Ectodermal cell (in vitro differentiated cells): ENCODE measurements around the gene OTUB1.

Source experiments
- H3K27ac ChIP-seq: 2 replicates; pipeline ENCODE4 v1.7.0; 2013; ENCODE audit warnings: mild to moderate bottlenecking, low read depth, low read length; ENCODE audit not compliant: insufficient read depth, poor library complexity, severe bottlenecking
- H3K27me3 ChIP-seq: 2 replicates; pipeline ENCODE4 v1.7.0; 2013; ENCODE audit warnings: mild to moderate bottlenecking, low read length; ENCODE audit not compliant: insufficient read depth, control insufficient read depth, poor library complexity, severe bottlenecking
- H3K36me3 ChIP-seq: one replicate; pipeline ENCODE4 v1.7.0; 2013; ENCODE audit warnings: low read length; ENCODE audit not compliant: control insufficient read depth, insufficient read depth
- H3K4me1 ChIP-seq: one replicate; pipeline ENCODE4 v1.7.0; 2013; ENCODE audit warnings: low read length; ENCODE audit not compliant: control insufficient read depth, insufficient read depth
- H3K4me3 ChIP-seq: 2 replicates; pipeline ENCODE4 v1.7.0; 2013; ENCODE audit warnings: low read depth, low read length, control low read depth; ENCODE audit not compliant: insufficient read depth
- H3K9me3 ChIP-seq: 2 replicates; pipeline ENCODE4 v1.7.0; 2013; ENCODE audit warnings: mild to moderate bottlenecking, low read length, moderate library complexity; ENCODE audit not compliant: control insufficient read depth
- WGBS, 2 experiments: methylation state at CpG; one replicate each; pipeline ENCODE4 v1.1.7; 2013; ENCODE audit warnings: missing lambda C conversion rate in 2 of 2; 5-methylcytosine and 5-hydroxymethylcytosine counted together

The OTUB1 gene

DNA sequence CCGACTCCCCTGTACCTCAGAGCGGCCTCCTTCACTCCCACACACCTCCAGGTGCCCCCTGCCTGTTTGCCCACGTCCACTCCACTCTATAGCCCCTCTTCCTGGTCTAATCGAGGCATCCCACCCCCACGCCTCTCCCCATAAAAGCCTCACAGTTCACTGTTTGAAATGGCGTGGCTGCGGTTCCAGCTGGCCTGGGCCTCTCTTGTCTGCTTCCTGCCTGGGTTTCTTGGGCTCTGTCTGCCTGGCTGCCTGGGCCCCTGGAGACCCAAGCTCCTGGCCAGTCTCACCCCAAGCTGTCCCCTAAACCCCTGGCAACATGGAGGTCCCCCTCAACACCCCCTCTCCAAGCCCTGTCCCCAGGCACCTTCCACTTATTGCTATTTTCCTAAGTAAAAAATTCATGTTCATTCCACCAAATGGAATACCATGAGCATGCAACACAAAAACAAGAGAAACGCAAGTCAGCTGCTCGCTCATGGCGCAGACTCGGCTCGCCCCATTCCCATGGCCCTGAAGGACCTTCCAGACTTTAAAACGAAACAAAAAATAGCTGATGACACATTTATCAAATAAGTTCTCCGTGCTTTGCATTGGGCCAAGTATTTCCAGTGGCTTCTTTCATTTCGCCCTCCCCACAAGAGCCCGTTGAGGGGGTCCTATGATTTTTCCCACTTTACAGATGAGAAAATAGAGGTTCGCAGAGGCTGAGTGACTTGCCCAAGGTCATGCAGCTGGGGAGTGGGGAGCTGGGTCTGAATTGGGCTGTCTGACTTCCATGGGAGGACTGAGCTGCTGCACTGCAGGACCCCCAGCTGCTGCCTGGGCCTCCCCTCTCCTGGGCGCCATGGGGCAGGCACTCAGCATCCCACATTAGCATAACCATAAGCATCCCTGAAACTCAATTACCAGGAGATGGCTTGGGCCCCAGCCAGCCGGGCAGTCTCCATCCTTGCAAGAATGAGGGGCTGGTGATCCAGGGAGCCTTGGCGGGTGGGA, 37.8 kb downstream of the OTUB1 start:
- Histone ChIP-seq H3K4me1 (peaks cover 39% of the 10 kb centered on the region), H3K4me3 (no peak overlapping the region), H3K27ac (no peak overlapping the region), H3K27me3 (peaks cover 3% of the 10 kb centered on the region), H3K36me3 (no peaks in the 10 kb centered on the region), H3K9me3 (no peaks in the 10 kb centered on the region)
- 77 to 78% methylated on average over 20 of the region's 20 CpGs for WGBS, 2 experiments

DNA sequence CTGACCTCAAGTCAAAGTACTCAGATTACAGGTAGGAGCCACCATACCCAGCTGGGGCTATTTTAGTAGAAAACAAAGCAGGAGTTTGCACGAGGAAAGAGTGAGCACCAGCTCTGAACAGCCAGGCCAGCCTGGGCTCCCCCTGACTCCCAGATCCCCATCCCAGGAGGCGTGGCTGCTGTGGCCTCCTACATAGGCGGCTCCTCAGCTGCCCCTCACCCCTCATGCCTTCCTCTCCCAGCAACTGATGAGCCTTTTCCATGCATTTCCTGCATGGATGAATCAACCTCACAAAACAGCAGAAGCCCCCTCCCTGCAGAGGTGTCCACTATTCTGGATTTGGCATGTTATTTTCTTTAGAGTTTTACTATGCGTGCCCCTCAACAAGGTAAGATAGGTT, 39.0 kb downstream of the OTUB1 start:
- peaks cover 5% of the 10 kb centered on the region for H3K27me3 ChIP-seq
- H3K27ac ChIP-seq, result no peak overlapping the region
- H3K4me3 ChIP-seq, result no peak overlapping the region
- no peaks in the 10 kb centered on the region for H3K36me3 ChIP-seq
- WGBS, 2 experiments, result 32 to 36% methylated on average over 4 of the region's 4 CpGs
- peaks cover 50% of the 10 kb centered on the region for H3K4me1 ChIP-seq
- H3K9me3 ChIP-seq, result no peaks in the 10 kb centered on the region

DNA sequence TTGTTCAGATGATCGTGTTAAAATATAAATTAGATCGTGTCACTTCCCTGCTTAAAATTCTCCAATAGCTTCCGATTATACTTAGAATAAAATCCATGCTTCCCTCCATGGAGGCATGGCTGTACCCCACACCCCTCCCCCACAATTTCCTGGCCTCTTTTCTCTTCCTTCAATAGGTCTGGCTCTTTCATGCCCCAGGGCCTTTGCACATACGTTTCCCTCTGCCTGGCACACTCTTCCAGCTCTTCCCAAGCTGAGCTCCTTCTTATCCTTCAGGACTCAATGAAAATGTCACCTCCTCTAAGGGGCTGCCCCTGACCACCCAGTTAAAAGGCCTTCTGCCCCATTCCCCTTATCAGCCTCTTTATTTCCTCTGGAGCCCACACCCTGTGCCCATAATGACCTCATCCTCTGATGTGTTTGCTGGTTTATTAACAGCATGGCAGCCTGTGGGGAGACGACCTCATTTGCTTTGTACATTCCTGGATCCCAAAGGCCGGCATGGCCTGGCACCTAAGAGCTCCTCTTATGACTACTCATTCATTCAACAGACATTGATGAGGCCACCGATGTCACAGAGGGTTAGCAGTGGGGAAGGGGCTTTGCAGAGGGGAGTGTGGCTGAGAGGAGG, 40.5 kb downstream of the OTUB1 start:
- H3K4me1 ChIP-seq, result peaks cover 42% of the 10 kb centered on the region
- no peak overlapping the region for H3K4me3 ChIP-seq
- H3K27ac ChIP-seq, result no peak overlapping the region
- H3K9me3 ChIP-seq, result no peaks in the 10 kb centered on the region
- H3K27me3 ChIP-seq, result peaks cover 13% of the 10 kb centered on the region
- 90 to 94% methylated on average over 7 of the region's 7 CpGs for WGBS, 2 experiments
- H3K36me3 ChIP-seq, result no peaks in the 10 kb centered on the region

DNA sequence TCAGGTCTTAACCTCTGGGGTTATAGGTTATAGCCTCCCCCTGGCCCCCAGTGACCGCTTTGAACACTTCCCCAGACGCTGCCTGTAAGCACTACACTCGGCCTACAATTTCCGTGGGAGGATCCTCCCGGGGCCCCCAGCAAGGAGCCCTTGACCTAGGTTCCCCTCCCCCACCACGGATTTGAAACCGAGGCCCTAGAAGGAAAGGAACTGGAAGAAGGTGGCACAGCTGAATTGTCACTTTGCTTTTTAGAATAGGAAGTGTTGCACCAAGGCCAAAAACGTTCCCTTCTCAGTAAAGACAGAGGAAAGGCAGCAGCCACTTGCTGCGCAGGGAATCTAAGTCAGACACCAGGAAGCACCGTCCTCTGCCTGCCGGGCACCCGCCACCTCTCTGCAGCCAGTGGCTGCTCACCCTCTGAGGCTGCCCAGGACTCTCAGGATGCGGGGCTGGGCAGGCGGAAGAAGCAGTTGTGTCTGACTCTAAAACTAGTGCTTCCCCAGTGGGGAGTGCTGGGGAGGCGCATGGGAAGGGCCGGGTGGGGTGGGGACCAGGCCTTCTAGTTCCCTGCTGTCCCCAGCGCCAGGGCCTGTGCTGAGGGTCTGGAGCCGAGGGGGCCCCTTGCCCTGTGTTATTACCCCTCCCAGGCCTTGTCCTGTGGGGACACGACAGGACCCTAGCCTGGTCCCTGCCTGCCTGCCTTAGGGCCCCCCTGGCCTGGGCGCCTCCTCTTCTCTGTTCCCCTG, 41.6 kb downstream of the OTUB1 start:
- 55 to 60% methylated on average over 20 of the region's 20 CpGs for WGBS, 2 experiments
- H3K36me3 ChIP-seq, result no peaks in the 10 kb centered on the region
- H3K27ac ChIP-seq, result peak overlapping the region; percentile 60
- H3K4me3 ChIP-seq, result no peak overlapping the region
- peaks cover 42% of the 10 kb centered on the region for H3K4me1 ChIP-seq
- peaks cover 13% of the 10 kb centered on the region for H3K27me3 ChIP-seq
- H3K9me3 ChIP-seq, result no peaks in the 10 kb centered on the region

DNA sequence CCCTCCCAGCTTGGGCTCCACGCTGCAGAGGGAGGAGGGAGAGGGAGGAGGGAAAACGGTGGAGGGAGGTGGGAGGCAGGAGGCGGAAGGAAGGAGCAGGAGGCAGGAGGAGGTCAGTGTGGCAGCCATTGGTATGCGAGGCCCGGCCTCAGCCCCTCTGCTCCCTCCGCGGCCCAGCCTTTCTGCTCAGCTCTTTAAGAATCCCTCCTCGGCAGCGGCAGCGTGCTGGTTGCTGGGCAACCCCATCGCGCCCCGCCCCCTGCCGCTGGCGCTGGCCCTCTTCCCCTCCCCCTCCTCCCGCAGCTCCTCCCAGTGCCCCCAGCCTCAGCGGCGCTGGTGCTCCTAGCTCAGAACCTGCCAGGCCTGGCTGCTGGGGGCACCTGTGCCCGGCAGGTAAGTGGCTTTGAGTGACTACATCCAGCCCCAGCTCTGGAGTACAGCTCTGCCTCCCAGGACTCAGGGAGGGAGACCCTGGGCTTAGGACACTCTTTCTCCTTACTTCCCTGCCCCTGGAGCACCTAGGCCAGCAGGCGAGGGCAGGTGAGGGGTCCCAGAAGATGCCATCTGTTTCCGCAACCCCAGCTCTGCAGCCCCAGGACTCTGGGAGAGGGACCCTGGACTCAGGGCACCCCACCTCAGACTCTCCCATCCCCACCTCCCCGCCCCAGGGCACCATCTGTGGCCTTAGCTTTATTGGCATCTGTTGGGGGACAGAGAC, 42.3 kb downstream of the OTUB1 start:
- WGBS, 2 experiments, result 11 to 14% methylated on average over 22 of the region's 22 CpGs
- H3K36me3 ChIP-seq, result no peaks in the 10 kb centered on the region
- peaks cover 17% of the 10 kb centered on the region for H3K27me3 ChIP-seq
- peaks cover 40% of the 10 kb centered on the region for H3K4me1 ChIP-seq
- H3K9me3 ChIP-seq, result no peaks in the 10 kb centered on the region
- no peak overlapping the region for H3K4me3 ChIP-seq
- peak overlapping the region; percentile 60 for H3K27ac ChIP-seq

GRCh38 chr11:64029773-64030172, 43.5 kb downstream of the OTUB1 start:
- Histone ChIP-seq H3K4me1 (peaks cover 37% of the 10 kb centered on the region), H3K27me3 (peaks cover 27% of the 10 kb centered on the region), H3K36me3 (no peaks in the 10 kb centered on the region), H3K4me3 (no peak overlapping the region), H3K27ac (no peak overlapping the region), H3K9me3 (no peaks in the 10 kb centered on the region)
- 66 to 71% methylated on average over 8 of the region's 8 CpGs for WGBS, 2 experiments

DNA sequence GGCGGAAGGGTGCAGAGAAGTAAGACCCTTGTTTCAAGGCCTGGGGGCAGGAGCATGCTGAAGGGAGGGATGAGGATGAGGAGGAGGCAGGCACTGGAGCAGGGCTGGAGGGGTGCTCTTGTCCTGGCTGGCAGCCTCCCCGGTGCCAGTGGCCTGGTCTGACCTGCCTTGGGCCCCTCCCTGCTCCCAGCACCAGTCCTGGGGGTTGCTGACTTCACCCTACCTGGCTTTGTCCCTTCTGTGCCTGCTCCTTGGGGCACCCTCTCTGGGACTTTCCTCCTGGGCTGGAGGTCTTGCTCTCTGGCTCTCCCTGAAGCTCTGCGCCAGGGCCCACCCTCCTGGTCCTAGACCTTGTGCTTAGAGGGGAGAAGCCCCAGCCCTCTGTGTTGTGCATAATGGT, 44.8 kb downstream of the OTUB1 start:
- 87 to 89% methylated on average over 3 of the region's 3 CpGs for WGBS, 2 experiments
- H3K27ac ChIP-seq, result no peak overlapping the region
- H3K4me3 ChIP-seq, result no peak overlapping the region
- H3K27me3 ChIP-seq, result peaks cover 37% of the 10 kb centered on the region
- no peaks in the 10 kb centered on the region for H3K36me3 ChIP-seq
- H3K9me3 ChIP-seq, result no peaks in the 10 kb centered on the region
- H3K4me1 ChIP-seq, result peaks cover 41% of the 10 kb centered on the region

DNA sequence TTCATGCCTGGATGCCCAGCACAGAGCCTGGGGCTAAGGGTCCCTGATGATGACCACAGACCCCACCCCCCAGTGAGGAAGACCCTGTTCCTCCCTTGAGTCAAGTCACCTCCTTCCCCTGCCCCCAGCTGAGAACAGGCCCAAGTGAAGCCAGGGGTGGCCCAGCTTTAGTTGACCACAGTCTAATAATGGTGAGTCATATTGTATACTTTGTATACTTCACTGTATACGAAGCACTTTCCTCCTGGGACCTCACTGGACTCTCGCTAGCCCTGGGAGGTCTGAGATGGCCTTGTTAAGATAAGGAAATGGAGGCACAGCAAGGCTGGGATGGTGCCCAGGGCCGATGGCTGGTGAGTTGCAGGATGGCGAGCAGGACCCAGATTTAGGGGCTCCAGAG, 45.8 kb downstream of the OTUB1 start:
- 89 to 93% methylated on average over 4 of the region's 4 CpGs for WGBS, 2 experiments
- H3K9me3 ChIP-seq, result no peaks in the 10 kb centered on the region
- no peak overlapping the region for H3K27ac ChIP-seq
- no peak overlapping the region for H3K4me3 ChIP-seq
- H3K36me3 ChIP-seq, result no peaks in the 10 kb centered on the region
- peaks cover 48% of the 10 kb centered on the region for H3K27me3 ChIP-seq
- H3K4me1 ChIP-seq, result peaks cover 47% of the 10 kb centered on the region

GRCh38 chr11:64034411-64034811, 48.2 kb downstream of the OTUB1 start:
- Histone ChIP-seq H3K4me1 (peaks cover 27% of the 10 kb centered on the region), H3K27ac (no peak overlapping the region), H3K36me3 (no peaks in the 10 kb centered on the region), H3K9me3 (no peaks in the 10 kb centered on the region), H3K27me3 (peaks cover 65% of the 10 kb centered on the region), H3K4me3 (no peak overlapping the region)
- 47 to 48% methylated on average over 9 of the region's 9 CpGs for WGBS, 2 experiments
